Activated CD4-positive, alpha-beta T cell treated with anti-CD3 and anti-CD28 coated beads, Interleukin-2, amount 50 U/mL, for 24 hours (primary cell): ENCODE data around the gene ZNF180.
"Not testable (repeated sequence)": the region's sequence is repeated elsewhere in the genome, so short reads cannot be mapped to it uniquely, and the experiment has no call there.

ENCODE experiments used
- DNase-seq, 2 donors: peaks; one replicate each; pipeline ENCODE4 v3.0.0-alpha.2; 2020; ENCODE audit warnings: low read depth in 1 of 2, low spot score in 1 of 2

ZNF180 gene

GRCh38 chr19:44499559-44499958 lies 763 bp downstream of the ZNF180 start:
- DNase-seq = no peak

- DNase-seq = no peak
These were observed 1.3 kb downstream of the ZNF180 start for GRCh38 chr19:44498988-44499387.

GRCh38 chr19:44496711-44497110 lies 3.6 kb downstream of the ZNF180 start:
- no peak for DNase-seq

- DNase-seq = no peak
These were observed 23.5 kb downstream of the ZNF180 start for GRCh38 chr19:44476559-44477408.

- not testable (repeated sequence) for DNase-seq
These were observed 31.6 kb downstream of the ZNF180 start for GRCh38 chr19:44468730-44469129.

GRCh38 chr19:44462600-44463286 lies 37.6 kb downstream of the ZNF180 start:
- DNase-seq = not testable (repeated sequence)

GRCh38 chr19:44456016-44456415 lies 44.3 kb downstream of the ZNF180 start:
- not testable (repeated sequence) for DNase-seq

- no peak for DNase-seq
These were observed 45.2 kb downstream of the ZNF180 start for GRCh38 chr19:44455100-44455499.

GRCh38 chr19:44452367-44452766 lies 48.0 kb downstream of the ZNF180 start:
- no peak for DNase-seq

- no peak for DNase-seq
These were observed 48.6 kb downstream of the ZNF180 start for GRCh38 chr19:44451687-44452086.

GRCh38 chr19:44447916-44448674 lies 52.2 kb downstream of the ZNF180 start, which contains the start of gene ZNF229:
TSS of gene ZNF229 (minus strand) at chr19:44448472. CDS start at chr19:44442847, 5,625 bp downstream.
- DNase-seq = peak; percentile 32 to 68

- DNase-seq = no peak
These were observed 61.9 kb downstream of the ZNF180 start for GRCh38 chr19:44438441-44438840.

- no peak for DNase-seq
These were observed 64.9 kb downstream of the ZNF180 start for GRCh38 chr19:44435441-44435840.

- no peak for DNase-seq
These were observed 69.4 kb downstream of the ZNF180 start for GRCh38 chr19:44430956-44431355.
